IPS-20b (cell line): ENCODE measurements around the gene AJUBA.

Experiments
- H3K27ac ChIP-seq: one replicate; pipeline ENCODE4 v1.5.1; 2013; ENCODE audit warnings: low read length
- H3K27me3 ChIP-seq: 2 replicates; pipeline ENCODE4 v1.6.1; 2013; ENCODE audit warnings: mild to moderate bottlenecking, low read length, inconsistent platforms; ENCODE audit not compliant: insufficient read depth
- H3K36me3 ChIP-seq: 2 replicates; pipeline ENCODE4 v1.6.1; 2013; ENCODE audit warnings: low read depth, mild to moderate bottlenecking, inconsistent platforms, low read length, moderate library complexity; ENCODE audit not compliant: insufficient read depth
- H3K4me1 ChIP-seq: 2 replicates; pipeline ENCODE4 v1.6.1; 2013; ENCODE audit warnings: mild to moderate bottlenecking, control low read depth, inconsistent platforms, low read length, moderate library complexity; ENCODE audit not compliant: insufficient read depth
- H3K4me3 ChIP-seq: 2 replicates; pipeline ENCODE4 v1.5.1; 2013; ENCODE audit warnings: mild to moderate bottlenecking, low read length, inconsistent platforms
- H3K9ac ChIP-seq: 2 replicates; pipeline ENCODE4 v1.6.1; 2013; ENCODE audit warnings: low read depth, mild to moderate bottlenecking, inconsistent platforms, low read length, moderate library complexity
- H3K9me3 ChIP-seq: 2 replicates; pipeline ENCODE4 v1.6.1; 2013; ENCODE audit warnings: mild to moderate bottlenecking, low read depth, low read length, inconsistent platforms; ENCODE audit not compliant: insufficient read depth

Gene AJUBA

GRCh38 chr14:22928237-22929103 is 53.9 kb downstream of the AJUBA start:
- H3K36me3 ChIP-seq: peaks cover 40% of the 10 kb centered on the region
- H3K9me3 ChIP-seq: no peaks in the 10 kb centered on the region
- no peaks in the 10 kb centered on the region for H3K4me1 ChIP-seq
- H3K27ac ChIP-seq: peak overlapping the region; percentile 65
- peak overlapping the region; percentile 90 for H3K9ac ChIP-seq
- H3K4me3 ChIP-seq: peak overlapping the region; percentile 94
- no peaks in the 10 kb centered on the region for H3K27me3 ChIP-seq

GRCh38 chr14:22926316-22926715 is 56.0 kb downstream of the AJUBA start:
- peaks cover 60% of the 10 kb centered on the region for H3K36me3 ChIP-seq

GRCh38 chr14:22925513-22925912 is 56.8 kb downstream of the AJUBA start:
- Histone ChIP-seq H3K4me1 (no peaks in the 10 kb centered on the region), H3K27ac (no peak overlapping the region), H3K9ac (no peak overlapping the region), H3K36me3 (peaks cover 68% of the 10 kb centered on the region), H3K9me3 (no peaks in the 10 kb centered on the region), H3K4me3 (no peak overlapping the region), H3K27me3 (no peaks in the 10 kb centered on the region)

More at GRCh38 chr14:22926316-22926715, 56.0 kb downstream of the AJUBA start:
- H3K9ac ChIP-seq: no peak overlapping the region
- H3K4me3 ChIP-seq: no peak overlapping the region
- no peaks in the 10 kb centered on the region for H3K4me1 ChIP-seq
- H3K27me3 ChIP-seq: no peaks in the 10 kb centered on the region
- no peaks in the 10 kb centered on the region for H3K9me3 ChIP-seq
- H3K27ac ChIP-seq: no peak overlapping the region

- Histone ChIP-seq H3K36me3 (peaks cover 77% of the 10 kb centered on the region), H3K4me3 (no peak overlapping the region), H3K27me3 (no peaks in the 10 kb centered on the region), H3K27ac (no peak overlapping the region), H3K9me3 (no peaks in the 10 kb centered on the region), H3K4me1 (peaks cover 6% of the 10 kb centered on the region), H3K9ac (no peak overlapping the region)
These were observed 58.6 kb downstream of the AJUBA start for GRCh38 chr14:22923746-22924145.

- H3K9me3 ChIP-seq: no peaks in the 10 kb centered on the region
- no peak overlapping the region for H3K9ac ChIP-seq
- H3K27ac ChIP-seq: no peak overlapping the region
- peaks cover 76% of the 10 kb centered on the region for H3K36me3 ChIP-seq
- peaks cover 6% of the 10 kb centered on the region for H3K4me1 ChIP-seq
- H3K27me3 ChIP-seq: no peaks in the 10 kb centered on the region
- no peak overlapping the region for H3K4me3 ChIP-seq
These were observed 60.1 kb downstream of the AJUBA start for GRCh38 chr14:22922294-22922693.
